HepG2 (cell line): ENCODE measurements around the gene TSPAN3. TPM values are rescaled to one million over a fixed set of nuclear protein-coding genes. Genes with fewer than 3 reads are reported as not detected.

ENCODE experiments used
- ATAC-seq: fragments of 200-7000 bp; cut with Tn5 transposase; 3 replicates; pipeline ENCODE4 v1.9.1; 2020; ENCODE audit warnings: mild to moderate bottlenecking, moderate library complexity
- BruUV-seq: library from RNA; stranded (reverse); fragments of 400-500 nt; replicated peaks from 2 replicates; lab custom pipeline; 2021; lab: Mats Ljungman, UMichigan
- CTCF ChIA-PET: fragments of 300-600 bp; formaldehyde crosslinking; extraction: SDS; loops from one replicate; lab custom pipeline; 2021; ENCODE audit warnings: low total read pairs, inconsistent platforms, low intra/inter-chr PET ratio; lab: Yijun Ruan, JAX
- POLR2A ChIA-PET: fragments of 350-600 bp; sonication (Branson Sonifier 250); formaldehyde crosslinking; loops from one replicate; lab custom pipeline; 2020; ENCODE audit warnings: antibody characterized with exemption, inconsistent platforms; lab: Yijun Ruan, JAX
- DNase-seq: peaks from one replicate; pipeline ENCODE4 v3.0.0-alpha.2; 2015; ENCODE audit warnings: low spot score
- FAIRE-seq: peaks from 3 replicates; lab custom pipeline; 2011; peaks lifted over from hg19 to GRCh38; lab: Jason Lieb, UNC
- H2AFZ ChIP-seq: one replicate; pipeline ENCODE4 v1.6.1; 2011; ENCODE audit warnings: low read length, inconsistent platforms
- H3K27ac ChIP-seq: fragments of 300-600 bp; 3 replicates; pipeline ENCODE4 v1.8.0; 2011; ENCODE audit warnings: mixed run types, mild to moderate bottlenecking, mixed read lengths, low read length, inconsistent platforms; ENCODE audit not compliant: insufficient read depth; ENCODE audit errors: extremely low read length
- H3K27me3 ChIP-seq, 2 experiments: fragments of 200-600 bp in 1 of 2; 2 replicates in 1 of 2; 3 replicates in 1 of 2; pipeline versions ENCODE4 v1.6.0 to v1.8.0; 2011; ENCODE audit warnings: low read length in 2 of 2, mild to moderate bottlenecking in 2 of 2, moderate library complexity in 2 of 2, inconsistent platforms in 1 of 2; ENCODE audit not compliant: insufficient read depth in 2 of 2, control insufficient read depth in 1 of 2
- H3K36me3 ChIP-seq, 2 experiments: fragments of 200-600 bp in 1 of 2; replicated peaks in 1 of 2; 2 replicates in 1 of 2; 3 replicates in 1 of 2; pipeline versions ENCODE4 v1.5.1 to v1.8.0; 2011; ENCODE audit warnings: low read length in 2 of 2, inconsistent platforms in 1 of 2; ENCODE audit not compliant: insufficient read depth in 2 of 2, control insufficient read depth in 1 of 2
- H3K4me1 ChIP-seq: 2 replicates; pipeline ENCODE4 v1.5.1; 2012; ENCODE audit warnings: low read length, inconsistent platforms; ENCODE audit not compliant: insufficient read depth
- H3K4me2 ChIP-seq: 2 replicates; pipeline ENCODE4 v1.6.0; 2011; ENCODE audit warnings: low read depth, low read length, inconsistent platforms
- H3K4me3 ChIP-seq, 3 experiments: fragments of 200-600 bp in 1 of 3; sonication (generic), shearing (Covaris generic) in 1 of 3; replicated peaks in 1 of 3; 2 replicates each; pipeline ENCODE4 v1.5.1; 2011 to 2016; ENCODE audit warnings: low read length in 3 of 3, inconsistent platforms in 2 of 3, low read depth in 2 of 3, mild to moderate bottlenecking in 2 of 3, control low read depth in 1 of 3, mixed read lengths in 1 of 3; ENCODE audit not compliant: insufficient read depth in 1 of 3
- H3K79me2 ChIP-seq: one replicate; pipeline ENCODE4 v1.6.1; 2011; ENCODE audit warnings: low read length, inconsistent platforms; ENCODE audit not compliant: insufficient read depth
- H3K9ac ChIP-seq: 2 replicates; pipeline ENCODE4 v1.6.0; 2011; ENCODE audit warnings: mild to moderate bottlenecking, low read depth, low read length, inconsistent platforms; ENCODE audit not compliant: insufficient read depth
- H3K9me3 ChIP-seq: 2 replicates; pipeline ENCODE4 v1.5.1; 2012; ENCODE audit warnings: mild to moderate bottlenecking, low read length
- H4K20me1 ChIP-seq: 2 replicates; pipeline ENCODE4 v1.6.0; 2011; ENCODE audit warnings: inconsistent platforms, mild to moderate bottlenecking, low read length, moderate library complexity; ENCODE audit not compliant: insufficient read depth
- FOSL2 ChIP-seq: sonication (generic); formaldehyde crosslinking; IDR thresholded peaks from 2 replicates; pipeline ENCODE4 v1.4.0; 2020; ENCODE audit warnings: missing genetic modification reagents
- FOXK2 ChIP-seq: fragments of 450-650 bp; IDR thresholded peaks from 2 replicates; pipeline ENCODE4 v1.6.1; 2016
- KAT2B ChIP-seq: fragments of 150-350 bp; IDR thresholded peaks from 2 replicates; pipeline ENCODE4 v1.6.1; 2014; ENCODE audit warnings: low read depth, low read length, borderline replicate concordance
- PAWR ChIP-seq: sonication (generic); formaldehyde crosslinking; IDR thresholded peaks from 2 replicates; pipeline ENCODE4 v1.4.0; 2020; ENCODE audit warnings: missing genetic modification reagents, mild to moderate bottlenecking, borderline replicate concordance
- POGZ ChIP-seq: sonication (generic); formaldehyde crosslinking; IDR thresholded peaks from 2 replicates; pipeline ENCODE4 v1.4.0; 2020; ENCODE audit warnings: mild to moderate bottlenecking, missing genetic modification reagents
- SP4 ChIP-seq: sonication (generic); formaldehyde crosslinking; IDR thresholded peaks from 2 replicates; pipeline ENCODE4 v1.8.1; 2023; ENCODE audit warnings: mild to moderate bottlenecking, missing genetic modification reagents
- TAF1 ChIP-seq: sonication (generic); formaldehyde crosslinking; IDR thresholded peaks from 2 replicates; pipeline ENCODE4 v1.4.0; 2020; ENCODE audit warnings: missing genetic modification reagents
- ZBTB38 ChIP-seq: sonication (generic); formaldehyde crosslinking; IDR thresholded peaks from 2 replicates; pipeline ENCODE4 v1.5.1; 2020; ENCODE audit warnings: mild to moderate bottlenecking, missing genetic modification reagents
- ZNF329 ChIP-seq: sonication (generic); formaldehyde crosslinking; IDR thresholded peaks from 2 replicates; pipeline ENCODE4 v1.9.0; 2021; ENCODE audit warnings: low read depth, mild to moderate bottlenecking, missing genetic modification reagents
- ZNF383 ChIP-seq: sonication (generic); formaldehyde crosslinking; IDR thresholded peaks from 2 replicates; pipeline ENCODE4 v1.4.0; 2020; ENCODE audit warnings: missing genetic modification reagents, mild to moderate bottlenecking, borderline replicate concordance
- ZNF709 ChIP-seq: sonication (generic); formaldehyde crosslinking; IDR thresholded peaks from 2 replicates; pipeline ENCODE4 v1.5.0; 2020; ENCODE audit warnings: mild to moderate bottlenecking, missing genetic modification reagents
- ZNF839 ChIP-seq: sonication (generic); formaldehyde crosslinking; IDR thresholded peaks from 2 replicates; pipeline ENCODE4 v1.4.0; 2020; ENCODE audit warnings: missing genetic modification reagents, mild to moderate bottlenecking, borderline replicate concordance
- ZSCAN22 ChIP-seq: sonication (generic); formaldehyde crosslinking; IDR thresholded peaks from 2 replicates; pipeline ENCODE4 v1.4.0; 2020; ENCODE audit warnings: mild to moderate bottlenecking, missing genetic modification reagents
- WGBS: methylation state at CpG from one replicate; pipeline ENCODE4 v1.1.6; 2017; ENCODE audit warnings: low lambda C conversion rate; 5-methylcytosine and 5-hydroxymethylcytosine counted together
- in situ Hi-C: cut with HindIII; loops from 2 replicates; pipeline ENCODE4 v1.10.0; 2017; ENCODE audit warnings: low pct_unique_long_range_greater_than_20kb; ENCODE audit not compliant: extremely low pct_ligation_motif_present
- intact Hi-C: fragments of 100-400 bp; cut with micrococcal nuclease; formaldehyde crosslinking; loops from one replicate; pipeline ENCODE4 v1.10.0; 2022; ENCODE audit not compliant: unreplicated experiment
- polyA plus RNA-seq, 8 experiments: library from polyadenylated mRNA; depleted of rRNA in 3 of 8; stranded (reverse) in 7 of 8; unstranded in 1 of 8; fragments of >200 nt; fragmentation: Illumina TruSeq in 4 of 8; extraction: Trizol in 4 of 8; gene quantifications; 2 replicates each; pipeline versions ENCODE4 v1.2.1 to v1.2.3, GENCODE V29; 2011 to 2016; ENCODE audit warnings: low read depth in 4 of 8, missing spikeins in 1 of 8, mixed read lengths in 1 of 8; ENCODE audit not compliant: insufficient read depth in 1 of 8
- total RNA-seq, 5 experiments: library from RNA; depleted of rRNA; stranded (reverse); fragments of >200 nt; fragmentation: Illumina TruSeq; extraction: Trizol; gene quantifications; 2 replicates each; pipeline ENCODE4 v1.2.3, GENCODE V29; 2016; ENCODE audit warnings: low read depth in 1 of 5
- TF ChIP-seq, protein P1 (sequence below): sonication (generic); formaldehyde crosslinking; IDR thresholded peaks from 2 replicates; pipeline ENCODE4 v1.5.1; 2020; ENCODE audit warnings: mild to moderate bottlenecking, missing genetic modification reagents, moderate library complexity
- TF ChIP-seq, protein P2 (sequence below): sonication (generic); formaldehyde crosslinking; IDR thresholded peaks from 2 replicates; pipeline ENCODE4 v1.4.0; 2020; ENCODE audit warnings: mild to moderate bottlenecking, missing genetic modification reagents
- TF ChIP-seq, protein P3 (sequence below): sonication (generic); formaldehyde crosslinking; IDR thresholded peaks from 2 replicates; pipeline ENCODE4 v1.4.0; 2020; ENCODE audit warnings: low read depth, mild to moderate bottlenecking, missing genetic modification reagents
- TF ChIP-seq, protein P4 (sequence below): IDR thresholded peaks from 2 replicates; pipeline ENCODE4 v1.6.1; 2012; ENCODE audit warnings: low read length, improper control_type of control experiment

TSPAN3 gene
- total and polyA plus RNA-seq, 2 of the 13 experiments (the other 11 are each of a cell fraction or from before 2014, with no cell fraction given) = 167 to 170 TPM

DNA sequence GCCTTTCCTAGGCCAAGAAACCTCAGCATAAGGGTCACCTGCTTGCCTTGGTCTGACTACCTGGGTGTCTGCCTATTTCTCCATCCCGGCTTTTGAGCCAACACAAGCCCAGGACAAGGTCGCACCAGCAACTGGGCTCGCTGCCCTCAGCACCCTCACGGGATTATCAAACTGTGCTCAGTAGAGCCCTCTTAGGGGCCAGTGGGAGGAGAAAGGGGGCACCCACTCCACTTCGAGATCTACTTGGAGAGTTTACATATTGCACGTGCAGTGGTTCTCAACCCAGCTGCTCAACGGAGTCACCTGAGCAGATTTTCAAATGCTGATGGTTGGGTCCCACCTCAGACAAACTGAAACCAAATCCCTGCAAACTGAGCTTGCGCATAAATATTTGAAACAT, 31.1 kb downstream of the TSPAN3 start:
- in situ Hi-C loops = loop anchor here (10.0 kb wide), 1 partner anchor 135 kb away; the partner anchor contains the start of gene SCAPER
- no peak for ATAC-seq
- H2AFZ ChIP-seq = no peak overlapping the region
- no peaks in the 10 kb centered on the region for H4K20me1 ChIP-seq
- no peaks in the 10 kb centered on the region for H3K4me1 ChIP-seq
- no peak for FAIRE-seq
- DNase-seq = no peak
- CTCF ChIA-PET = no interaction called here
- H3K4me2 ChIP-seq = no peak overlapping the region
- H3K9ac ChIP-seq = no peak overlapping the region
- TF ChIP-seq ZNF383 (CRISPR knock-in tag) (no peak), FOSL2 (no peak), ZSCAN22 (CRISPR knock-in tag) (no peak), KAT2B (no peak), SP4 (CRISPR knock-in tag) (no peak), POGZ (CRISPR knock-in tag) (no peak), TAF1 (CRISPR knock-in tag) (no peak), PAWR (no peak), ZBTB38 (CRISPR knock-in tag) (no peak), ZNF709 (CRISPR knock-in tag) (no peak), ZNF329 (CRISPR knock-in tag) (no peak), FOXK2 (no peak), ZNF839 (CRISPR knock-in tag) (no peak)
- TF ChIP-seq, protein P1, sequence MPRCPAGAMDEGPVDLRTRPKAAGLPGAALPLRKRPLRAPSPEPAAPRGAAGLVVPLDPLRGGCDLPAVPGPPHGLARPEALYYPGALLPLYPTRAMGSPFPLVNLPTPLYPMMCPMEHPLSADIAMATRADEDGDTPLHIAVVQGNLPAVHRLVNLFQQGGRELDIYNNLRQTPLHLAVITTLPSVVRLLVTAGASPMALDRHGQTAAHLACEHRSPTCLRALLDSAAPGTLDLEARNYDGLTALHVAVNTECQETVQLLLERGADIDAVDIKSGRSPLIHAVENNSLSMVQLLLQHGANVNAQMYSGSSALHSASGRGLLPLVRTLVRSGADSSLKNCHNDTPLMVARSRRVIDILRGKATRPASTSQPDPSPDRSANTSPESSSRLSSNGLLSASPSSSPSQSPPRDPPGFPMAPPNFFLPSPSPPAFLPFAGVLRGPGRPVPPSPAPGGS (CRISPR knock-in tag) = no peak
- TF ChIP-seq, protein P2, sequence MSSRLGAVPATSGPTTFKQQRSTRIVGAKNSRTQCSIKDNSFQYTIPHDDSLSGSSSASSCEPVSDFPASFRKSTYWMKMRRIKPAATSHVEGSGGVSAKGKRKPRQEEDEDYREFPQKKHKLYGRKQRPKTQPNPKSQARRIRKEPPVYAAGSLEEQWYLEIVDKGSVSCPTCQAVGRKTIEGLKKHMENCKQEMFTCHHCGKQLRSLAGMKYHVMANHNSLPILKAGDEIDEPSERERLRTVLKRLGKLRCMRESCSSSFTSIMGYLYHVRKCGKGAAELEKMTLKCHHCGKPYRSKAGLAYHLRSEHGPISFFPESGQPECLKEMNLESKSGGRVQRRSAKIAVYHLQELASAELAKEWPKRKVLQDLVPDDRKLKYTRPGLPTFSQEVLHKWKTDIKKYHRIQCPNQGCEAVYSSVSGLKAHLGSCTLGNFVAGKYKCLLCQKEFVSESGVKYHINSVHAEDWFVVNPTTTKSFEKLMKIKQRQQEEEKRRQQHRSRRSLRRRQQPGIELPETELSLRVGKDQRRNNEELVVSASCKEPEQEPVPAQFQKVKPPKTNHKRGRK (CRISPR knock-in tag) = no peak
- TF ChIP-seq, protein P3, sequence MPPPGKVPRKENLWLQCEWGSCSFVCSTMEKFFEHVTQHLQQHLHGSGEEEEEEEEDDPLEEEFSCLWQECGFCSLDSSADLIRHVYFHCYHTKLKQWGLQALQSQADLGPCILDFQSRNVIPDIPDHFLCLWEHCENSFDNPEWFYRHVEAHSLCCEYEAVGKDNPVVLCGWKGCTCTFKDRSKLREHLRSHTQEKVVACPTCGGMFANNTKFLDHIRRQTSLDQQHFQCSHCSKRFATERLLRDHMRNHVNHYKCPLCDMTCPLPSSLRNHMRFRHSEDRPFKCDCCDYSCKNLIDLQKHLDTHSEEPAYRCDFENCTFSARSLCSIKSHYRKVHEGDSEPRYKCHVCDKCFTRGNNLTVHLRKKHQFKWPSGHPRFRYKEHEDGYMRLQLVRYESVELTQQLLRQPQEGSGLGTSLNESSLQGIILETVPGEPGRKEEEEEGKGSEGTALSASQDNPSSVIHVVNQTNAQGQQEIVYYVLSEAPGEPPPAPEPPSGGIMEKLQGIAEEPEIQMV (CRISPR knock-in tag) = no peak
- TF ChIP-seq, protein P4, sequence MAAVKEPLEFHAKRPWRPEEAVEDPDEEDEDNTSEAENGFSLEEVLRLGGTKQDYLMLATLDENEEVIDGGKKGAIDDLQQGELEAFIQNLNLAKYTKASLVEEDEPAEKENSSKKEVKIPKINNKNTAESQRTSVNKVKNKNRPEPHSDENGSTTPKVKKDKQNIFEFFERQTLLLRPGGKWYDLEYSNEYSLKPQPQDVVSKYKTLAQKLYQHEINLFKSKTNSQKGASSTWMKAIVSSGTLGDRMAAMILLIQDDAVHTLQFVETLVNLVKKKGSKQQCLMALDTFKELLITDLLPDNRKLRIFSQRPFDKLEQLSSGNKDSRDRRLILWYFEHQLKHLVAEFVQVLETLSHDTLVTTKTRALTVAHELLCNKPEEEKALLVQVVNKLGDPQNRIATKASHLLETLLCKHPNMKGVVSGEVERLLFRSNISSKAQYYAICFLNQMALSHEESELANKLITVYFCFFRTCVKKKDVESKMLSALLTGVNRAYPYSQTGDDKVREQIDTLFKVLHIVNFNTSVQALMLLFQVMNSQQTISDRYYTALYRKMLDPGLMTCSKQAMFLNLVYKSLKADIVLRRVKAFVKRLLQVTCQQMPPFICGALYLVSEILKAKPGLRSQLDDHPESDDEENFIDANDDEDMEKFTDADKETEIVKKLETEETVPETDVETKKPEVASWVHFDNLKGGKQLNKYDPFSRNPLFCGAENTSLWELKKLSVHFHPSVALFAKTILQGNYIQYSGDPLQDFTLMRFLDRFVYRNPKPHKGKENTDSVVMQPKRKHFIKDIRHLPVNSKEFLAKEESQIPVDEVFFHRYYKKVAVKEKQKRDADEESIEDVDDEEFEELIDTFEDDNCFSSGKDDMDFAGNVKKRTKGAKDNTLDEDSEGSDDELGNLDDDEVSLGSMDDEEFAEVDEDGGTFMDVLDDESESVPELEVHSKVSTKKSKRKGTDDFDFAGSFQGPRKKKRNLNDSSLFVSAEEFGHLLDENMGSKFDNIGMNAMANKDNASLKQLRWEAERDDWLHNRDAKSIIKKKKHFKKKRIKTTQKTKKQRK = no peak
- H3K4me3 ChIP-seq = no peak overlapping the region
- H3K36me3 ChIP-seq = peaks cover 11 to 22% of the 10 kb centered on the region in 2 experiments
- POLR2A ChIA-PET = no interaction called here
- no TSS peak for BruUV-seq
- H3K27ac ChIP-seq = no peak overlapping the region
- WGBS = 100% methylated on average over 2 of the region's 8 CpGs
- H3K79me2 ChIP-seq = no peaks in the 10 kb centered on the region
- H3K27me3 ChIP-seq = no peaks in the 10 kb centered on the region
- intact Hi-C loops = no loop called here
- no peaks in the 10 kb centered on the region for H3K9me3 ChIP-seq
